Spleen (tissue), 11 donors: Measurements from ENCODE around the gene PIP4K2B. TPM values are rescaled to one million over a fixed set of nuclear protein-coding genes. Genes with fewer than 3 reads are reported as not detected.

Experiments
- DNase-seq: peaks from one replicate; pipeline ENCODE4 v3.0.0-alpha.2; 2020
- H3K27ac ChIP-seq, 8 donors: fragments of 200-600 bp; sonication (generic) in 7 of 8; 1 replicate in 4 of 8; 2 replicates in 4 of 8; pipeline versions ENCODE4 v1.5.0 to v1.8.0; 2016 to 2021; ENCODE audit warnings: inconsistent platforms in 4 of 8, mild to moderate bottlenecking in 4 of 8, moderate library complexity in 1 of 8
- H3K27me3 ChIP-seq, 7 donors: fragments of 200-600 bp; sonication (generic) in 6 of 7; replicated peaks in 1 of 7; 1 replicate in 4 of 7; 2 replicates in 3 of 7; pipeline versions ENCODE4 v1.5.0 to v1.8.0; 2016 to 2021; ENCODE audit warnings: inconsistent platforms in 3 of 7, mild to moderate bottlenecking in 1 of 7
- H3K36me3 ChIP-seq, 6 donors: fragments of 200-600 bp; sonication (generic) in 5 of 6; 1 replicate in 4 of 6; 2 replicates in 2 of 6; pipeline versions ENCODE4 v1.5.0 to v1.8.0; 2016 to 2021; ENCODE audit warnings: inconsistent platforms in 2 of 6
- H3K4me1 ChIP-seq, 6 donors: fragments of 200-600 bp; sonication (generic) in 5 of 6; 1 replicate in 3 of 6; 2 replicates in 3 of 6; pipeline versions ENCODE4 v1.5.0 to v1.8.0; 2016 to 2021; ENCODE audit warnings: inconsistent platforms in 3 of 6
- H3K4me3 ChIP-seq, 8 donors: fragments of 200-600 bp; sonication (generic) in 7 of 8; 1 replicate in 4 of 8; 2 replicates in 4 of 8; pipeline versions ENCODE4 v1.5.0 to v1.8.0; 2016 to 2021; ENCODE audit warnings: inconsistent platforms in 4 of 8, mild to moderate bottlenecking in 4 of 8, moderate library complexity in 2 of 8
- H3K9me3 ChIP-seq, 8 donors: fragments of 200-600 bp; sonication (generic) in 7 of 8; 1 replicate in 4 of 8; 2 replicates in 4 of 8; pipeline versions ENCODE4 v1.5.0 to v1.8.0; 2016 to 2021; ENCODE audit warnings: inconsistent platforms in 4 of 8
- POLR2A ChIP-seq, 3 donors: fragments of 450-650 bp; IDR thresholded peaks; one replicate each; pipeline ENCODE4 v1.5.1; 2017; ENCODE audit warnings: antibody characterized with exemption in 3 of 3, mild to moderate bottlenecking in 1 of 3
- POLR2AphosphoS5 ChIP-seq, 3 donors: sonication (generic); formaldehyde crosslinking; IDR thresholded peaks; one replicate each; pipeline ENCODE4 v1.5.1; 2017; ENCODE audit warnings: antibody characterized with exemption in 3 of 3
- WGBS, 5 donors: extraction: QIAGEN DNeasy Blood & Tissue Kit in 3 of 5; methylation state at CpG; one replicate each; pipeline versions ENCODE4 v1.1.5 to v1.1.7; 2013 to 2018; 5-methylcytosine and 5-hydroxymethylcytosine counted together
- intact Hi-C: fragments of 100-400 bp; cut with DNase I; formaldehyde crosslinking; loops from one replicate; pipeline ENCODE4 v1.15.0; 2023; ENCODE audit warnings: low total_unique reads
- polyA plus RNA-seq, 3 donors: library from polyadenylated mRNA; stranded (reverse); fragments of 200-250 nt; gene quantifications; one replicate each; pipeline ENCODE4 v1.2.1, GENCODE V29; 2013
- total RNA-seq, 7 donors: library from RNA; depleted of rRNA in 3 of 7; stranded (reverse); fragments of >200 nt in 3 of 7; fragmentation: NEBNext Ultra II Directional in 4 of 7; extraction: Animal tissue kit (Norgen Biotek cat#: 25700) in 4 of 7; gene quantifications; one replicate each; pipeline versions ENCODE4 v1.1.0 to v1.2.1, GENCODE V29; 2016 to 2021
- TF ChIP-seq, protein P1 (sequence below), 11 experiments: fragments of 200-600 bp in 7 of 11; fragments of 450-650 bp in 4 of 11; sonication (generic) in 4 of 11; IDR thresholded peaks in 8 of 11; conservative IDR thresholded peaks in 3 of 11; 1 replicate in 7 of 11; 2 replicates in 4 of 11; pipeline versions ENCODE4 v1.4.0 to v1.8.0; 2016 to 2021; ENCODE audit warnings: antibody characterized with exemption in 11 of 11, inconsistent platforms in 4 of 11, mild to moderate bottlenecking in 1 of 11
- donor health status: healthy with polysubstance abuse.
- donor health status: DM: no; HTN: no; CAD: no; lungs with moderate emphysema.
- donor health status: DM: no; HTN: no; CAD: no.
- donor health status: Bipolar disorder and iron deficiency.
- donor health status: healthy.
- donor health status: DM: no; HTN: no; CAD: no.
- donor health status: DM: yes; HTN: yes; CAD: no.

Gene PIP4K2B
- total and polyA plus RNA-seq, 10 donors: 11.4 to 48.4 (median 37.3) TPM

DNA sequence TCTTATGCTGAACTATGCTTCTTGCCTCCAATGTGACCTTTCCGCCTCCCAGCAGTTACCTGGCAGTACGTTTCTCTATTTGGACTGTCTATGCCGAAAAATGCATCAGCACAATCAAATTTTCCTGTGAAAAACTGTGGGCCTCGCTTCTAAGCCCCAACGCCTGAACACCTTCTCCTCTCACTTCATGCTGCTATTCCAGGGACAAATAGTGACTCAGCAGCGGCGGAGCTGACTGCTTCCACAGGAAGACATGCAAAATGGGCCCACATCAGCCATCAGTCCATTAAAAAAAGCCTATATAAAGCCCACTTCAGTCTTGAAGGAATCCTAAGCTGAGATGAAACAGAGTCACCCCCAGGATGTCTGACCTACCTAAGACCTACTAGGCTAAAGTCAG lies 10.5 kb upstream of the PIP4K2B start:
- intact Hi-C loops: no loop called here
- peaks cover 13 to 100% (median 100%) of the 10 kb centered on the region in 6 donors for H3K36me3 ChIP-seq
- H3K27me3 ChIP-seq: no peaks in the 10 kb centered on the region
- H3K27ac ChIP-seq: no peak overlapping the region
- 86 to 95% (median 94%) methylated on average over 7 of the region's 7 CpGs for WGBS, 5 donors
- no peaks in the 10 kb centered on the region for H3K9me3 ChIP-seq
- TF ChIP-seq POLR2AphosphoS5 (IDR thresholded peaks at IDR 0.05) (no peak), POLR2A (IDR thresholded peaks at IDR 0.05) (no peak)
- TF ChIP-seq, protein P1, sequence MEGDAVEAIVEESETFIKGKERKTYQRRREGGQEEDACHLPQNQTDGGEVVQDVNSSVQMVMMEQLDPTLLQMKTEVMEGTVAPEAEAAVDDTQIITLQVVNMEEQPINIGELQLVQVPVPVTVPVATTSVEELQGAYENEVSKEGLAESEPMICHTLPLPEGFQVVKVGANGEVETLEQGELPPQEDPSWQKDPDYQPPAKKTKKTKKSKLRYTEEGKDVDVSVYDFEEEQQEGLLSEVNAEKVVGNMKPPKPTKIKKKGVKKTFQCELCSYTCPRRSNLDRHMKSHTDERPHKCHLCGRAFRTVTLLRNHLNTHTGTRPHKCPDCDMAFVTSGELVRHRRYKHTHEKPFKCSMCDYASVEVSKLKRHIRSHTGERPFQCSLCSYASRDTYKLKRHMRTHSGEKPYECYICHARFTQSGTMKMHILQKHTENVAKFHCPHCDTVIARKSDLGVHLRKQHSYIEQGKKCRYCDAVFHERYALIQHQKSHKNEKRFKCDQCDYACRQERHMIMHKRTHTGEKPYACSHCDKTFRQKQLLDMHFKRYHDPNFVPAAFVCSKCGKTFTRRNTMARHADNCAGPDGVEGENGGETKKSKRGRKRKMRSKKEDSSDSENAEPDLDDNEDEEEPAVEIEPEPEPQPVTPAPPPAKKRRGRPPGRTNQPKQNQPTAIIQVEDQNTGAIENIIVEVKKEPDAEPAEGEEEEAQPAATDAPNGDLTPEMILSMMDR (IDR thresholded peaks at IDR 0.05 in 8 of 11, conservative IDR thresholded peaks at IDR 0.05 in 3 of 11): no peak
- no peaks in the 10 kb centered on the region for H3K4me1 ChIP-seq
- H3K4me3 ChIP-seq: no peak overlapping the region
- no peak for DNase-seq

DNA sequence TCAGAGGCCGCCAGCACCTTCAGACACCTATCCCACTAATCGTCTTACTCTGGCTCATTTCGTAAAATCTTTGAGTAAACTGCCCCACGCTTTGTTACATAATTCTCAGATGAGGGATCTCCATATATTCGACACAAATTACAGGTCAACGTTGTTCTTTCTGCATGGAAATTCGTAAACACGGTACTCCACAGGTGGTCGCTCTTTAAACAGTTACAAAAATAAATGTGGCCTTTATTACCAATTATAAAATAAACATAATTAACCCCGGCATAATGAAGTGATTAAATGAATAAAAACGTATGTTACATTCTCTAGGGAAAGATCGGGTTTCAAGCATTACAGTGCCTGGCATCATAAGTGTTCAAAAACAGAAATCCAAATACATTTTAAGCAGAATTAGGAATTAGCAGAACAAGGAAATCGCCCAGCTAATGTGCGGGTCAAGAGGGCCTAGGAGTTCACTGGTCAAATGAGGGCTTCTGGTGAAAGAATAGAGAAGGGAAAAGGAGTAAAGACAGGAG lies 943 bp upstream of the PIP4K2B start:
- peaks cover 15 to 49% (median 38%) of the 10 kb centered on the region in 6 donors for H3K4me1 ChIP-seq
- TF ChIP-seq POLR2A (IDR thresholded peaks at IDR 0.05): no peak
- TF ChIP-seq, protein P1 (IDR thresholded peaks at IDR 0.05 in 8 of 11, conservative IDR thresholded peaks at IDR 0.05 in 3 of 11): no peak
- no peak for TF ChIP-seq POLR2AphosphoS5 (IDR thresholded peaks at IDR 0.05)
- intact Hi-C loops: no loop called here
- peak overlapping the region; percentile 86 to 96 (median 92) for H3K4me3 ChIP-seq
- peak overlapping the region; percentile 96 to 100 (median 99) for H3K27ac ChIP-seq
- no peaks in the 10 kb centered on the region for H3K9me3 ChIP-seq
- WGBS, 5 donors: 23 to 26% (median 24%) methylated on average over 14 of the region's 14 CpGs
- H3K27me3 ChIP-seq: no peaks in the 10 kb centered on the region
- DNase-seq: no peak
- peaks cover 0 to 59% (median 44%) of the 10 kb centered on the region in 6 donors for H3K36me3 ChIP-seq

- intact Hi-C loops: no loop called here
- Histone ChIP-seq H3K36me3 (peaks cover 0 to 51% (median 30%) of the 10 kb centered on the region in 6 donors), H3K9me3 (no peaks in the 10 kb centered on the region), H3K4me3 (peak overlapping the region; percentile 86 to 96 (median 92)), H3K4me1 (peaks cover 15 to 60% (median 40%) of the 10 kb centered on the region in 6 donors), H3K27ac (peak overlapping the region; percentile 96 to 100 (median 99)), H3K27me3 (no peaks in the 10 kb centered on the region)
- 0 to 2% (median 0%) methylated on average over 7 to 53 of the region's 53 CpGs for WGBS, 5 donors
- peak; percentile 91 for DNase-seq
- TF ChIP-seq POLR2A (IDR thresholded peaks at IDR 0.05) (no peak), POLR2AphosphoS5 (IDR thresholded peaks at IDR 0.05) (peak; percentile 55 to 82 (median 82))
- TF ChIP-seq, protein P1 (IDR thresholded peaks at IDR 0.05 in 8 of 11, conservative IDR thresholded peaks at IDR 0.05 in 3 of 11): no peak
Measured at GRCh38 chr17:38798614-38799500, 499 bp downstream of the PIP4K2B start.

DNA sequence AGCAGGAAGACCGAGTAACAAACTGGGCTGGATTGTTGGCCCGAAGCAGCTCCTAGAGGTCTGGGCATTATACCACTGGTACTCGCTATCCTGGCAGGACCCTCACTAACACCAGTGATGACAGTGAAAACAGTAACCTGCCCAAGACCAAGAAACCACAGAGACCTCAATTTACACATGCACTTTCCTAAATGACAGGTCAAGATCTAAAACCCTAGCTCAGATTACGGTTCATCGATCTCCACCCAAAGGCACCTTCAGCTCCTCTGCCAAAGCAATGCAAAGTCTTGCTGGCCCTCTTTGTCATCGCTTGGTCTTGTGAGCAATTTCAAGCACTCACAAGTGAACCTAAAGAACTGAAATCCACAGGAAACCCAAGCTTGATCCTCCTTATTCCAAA lies 1.5 kb downstream of the PIP4K2B start:
- Histone ChIP-seq H3K4me3 (peak overlapping the region in 6 of 8 donors; percentile 86 to 96 (median 92)), H3K4me1 (peaks cover 15 to 68% (median 41%) of the 10 kb centered on the region in 6 donors), H3K36me3 (peaks cover 0 to 51% (median 20%) of the 10 kb centered on the region in 6 donors), H3K9me3 (no peaks in the 10 kb centered on the region), H3K27me3 (no peaks in the 10 kb centered on the region), H3K27ac (peak overlapping the region in 7 of 8 donors; percentile 97 to 100 (median 99))
- no peak for DNase-seq
- TF ChIP-seq, protein P1 (IDR thresholded peaks at IDR 0.05 in 8 of 11, conservative IDR thresholded peaks at IDR 0.05 in 3 of 11): no peak
- no peak for TF ChIP-seq POLR2A (IDR thresholded peaks at IDR 0.05)
- no peak for TF ChIP-seq POLR2AphosphoS5 (IDR thresholded peaks at IDR 0.05)
- intact Hi-C loops: no loop called here
- 76 to 91% (median 79%) methylated on average over 6 of the region's 6 CpGs for WGBS, 5 donors
